Measurements from ENCODE around the gene ANTXR1.

The ANTXR1 gene

DNA sequence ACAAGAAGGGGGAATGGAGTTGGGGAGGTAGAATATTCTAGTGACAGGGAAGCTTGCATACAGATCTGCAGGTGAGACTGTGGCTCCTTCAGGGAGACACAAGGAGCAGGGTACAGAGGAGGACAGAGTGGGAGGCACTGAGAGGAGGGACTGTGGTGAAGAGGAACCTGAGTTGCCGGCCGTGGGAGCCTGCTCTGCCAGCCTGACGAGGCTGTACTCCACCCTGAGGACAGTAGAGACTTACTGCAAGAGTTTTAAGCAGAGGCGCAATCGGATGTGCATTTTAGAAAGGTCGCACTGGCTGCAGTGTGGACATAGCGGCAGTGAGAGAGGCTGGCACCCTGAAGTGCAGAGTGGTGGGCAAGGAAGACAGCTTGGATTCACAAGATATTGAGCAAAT lies 188.3 kb downstream of the ANTXR1 start:
- Histone ChIP-seq H3K27ac (no peak overlapping the region), H3K79me2 (ENCODE audit: insufficient read depth, low read depth) (no peaks in the 10 kb centered on the region)

DNA sequence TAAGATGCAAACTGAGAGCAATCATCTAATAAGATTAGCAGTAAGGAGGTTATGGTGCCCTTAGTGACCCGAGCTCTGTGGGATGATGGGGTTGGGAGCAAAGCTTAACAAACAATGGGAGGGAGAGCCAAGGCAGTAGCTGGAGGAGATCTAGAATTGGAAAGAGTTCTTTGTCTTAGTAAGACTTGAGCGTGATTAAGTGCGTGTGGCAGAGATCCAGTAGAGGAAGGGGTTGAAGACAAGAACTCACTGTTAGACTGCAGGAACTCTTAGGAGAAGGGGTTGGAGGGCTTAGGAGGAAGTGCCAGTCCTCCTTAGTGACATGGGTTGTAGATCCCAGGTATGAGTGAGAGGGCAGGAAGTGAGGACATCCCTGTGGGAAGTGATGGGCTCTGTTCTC lies 189.3 kb downstream of the ANTXR1 start:
- H3K4me1 ChIP-seq (ENCODE audit: low read depth, poor library complexity, severe bottlenecking), result no peaks in the 10 kb centered on the region
- TF ChIP-seq, protein P1, sequence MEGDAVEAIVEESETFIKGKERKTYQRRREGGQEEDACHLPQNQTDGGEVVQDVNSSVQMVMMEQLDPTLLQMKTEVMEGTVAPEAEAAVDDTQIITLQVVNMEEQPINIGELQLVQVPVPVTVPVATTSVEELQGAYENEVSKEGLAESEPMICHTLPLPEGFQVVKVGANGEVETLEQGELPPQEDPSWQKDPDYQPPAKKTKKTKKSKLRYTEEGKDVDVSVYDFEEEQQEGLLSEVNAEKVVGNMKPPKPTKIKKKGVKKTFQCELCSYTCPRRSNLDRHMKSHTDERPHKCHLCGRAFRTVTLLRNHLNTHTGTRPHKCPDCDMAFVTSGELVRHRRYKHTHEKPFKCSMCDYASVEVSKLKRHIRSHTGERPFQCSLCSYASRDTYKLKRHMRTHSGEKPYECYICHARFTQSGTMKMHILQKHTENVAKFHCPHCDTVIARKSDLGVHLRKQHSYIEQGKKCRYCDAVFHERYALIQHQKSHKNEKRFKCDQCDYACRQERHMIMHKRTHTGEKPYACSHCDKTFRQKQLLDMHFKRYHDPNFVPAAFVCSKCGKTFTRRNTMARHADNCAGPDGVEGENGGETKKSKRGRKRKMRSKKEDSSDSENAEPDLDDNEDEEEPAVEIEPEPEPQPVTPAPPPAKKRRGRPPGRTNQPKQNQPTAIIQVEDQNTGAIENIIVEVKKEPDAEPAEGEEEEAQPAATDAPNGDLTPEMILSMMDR (conservative IDR thresholded peaks at IDR 0.05; ENCODE audit: low read depth, low read length), result no peak
- no peak overlapping the region for H3K4me2 ChIP-seq
- H3K27ac ChIP-seq, result no peak overlapping the region
- H4K20me1 ChIP-seq (ENCODE audit: insufficient read depth), result no peaks in the 10 kb centered on the region
- no peaks in the 10 kb centered on the region for H3K79me2 ChIP-seq (ENCODE audit: insufficient read depth, low read depth)
- no peak overlapping the region for H2AFZ ChIP-seq (ENCODE audit: low read depth)
- H3K4me3 ChIP-seq (IDR thresholded peaks at IDR 0.05; ENCODE audit: insufficient read depth, low read depth, low read length), result no peak overlapping the region
- no peaks in the 10 kb centered on the region for H3K27me3 ChIP-seq (ENCODE audit: insufficient read depth, low read depth)
- no peak overlapping the region for H3K9ac ChIP-seq
- H3K36me3 ChIP-seq (ENCODE audit: insufficient read depth), result no peaks in the 10 kb centered on the region

More for the DNA sequence above, 188.3 kb downstream of the ANTXR1 start:
- Histone ChIP-seq H3K4me3 (IDR thresholded peaks at IDR 0.05; ENCODE audit: insufficient read depth, low read depth, low read length) (no peak overlapping the region), H3K4me2 (no peak overlapping the region), H3K27me3 (ENCODE audit: insufficient read depth, low read depth) (no peaks in the 10 kb centered on the region), H3K4me1 (ENCODE audit: low read depth, poor library complexity, severe bottlenecking) (no peaks in the 10 kb centered on the region), H3K9ac (no peak overlapping the region), H4K20me1 (ENCODE audit: insufficient read depth) (no peaks in the 10 kb centered on the region), H3K36me3 (ENCODE audit: insufficient read depth) (no peaks in the 10 kb centered on the region), H2AFZ (ENCODE audit: low read depth) (no peak overlapping the region)
- TF ChIP-seq, protein P1 (conservative IDR thresholded peaks at IDR 0.05; ENCODE audit: low read depth, low read length), result no peak

DNA sequence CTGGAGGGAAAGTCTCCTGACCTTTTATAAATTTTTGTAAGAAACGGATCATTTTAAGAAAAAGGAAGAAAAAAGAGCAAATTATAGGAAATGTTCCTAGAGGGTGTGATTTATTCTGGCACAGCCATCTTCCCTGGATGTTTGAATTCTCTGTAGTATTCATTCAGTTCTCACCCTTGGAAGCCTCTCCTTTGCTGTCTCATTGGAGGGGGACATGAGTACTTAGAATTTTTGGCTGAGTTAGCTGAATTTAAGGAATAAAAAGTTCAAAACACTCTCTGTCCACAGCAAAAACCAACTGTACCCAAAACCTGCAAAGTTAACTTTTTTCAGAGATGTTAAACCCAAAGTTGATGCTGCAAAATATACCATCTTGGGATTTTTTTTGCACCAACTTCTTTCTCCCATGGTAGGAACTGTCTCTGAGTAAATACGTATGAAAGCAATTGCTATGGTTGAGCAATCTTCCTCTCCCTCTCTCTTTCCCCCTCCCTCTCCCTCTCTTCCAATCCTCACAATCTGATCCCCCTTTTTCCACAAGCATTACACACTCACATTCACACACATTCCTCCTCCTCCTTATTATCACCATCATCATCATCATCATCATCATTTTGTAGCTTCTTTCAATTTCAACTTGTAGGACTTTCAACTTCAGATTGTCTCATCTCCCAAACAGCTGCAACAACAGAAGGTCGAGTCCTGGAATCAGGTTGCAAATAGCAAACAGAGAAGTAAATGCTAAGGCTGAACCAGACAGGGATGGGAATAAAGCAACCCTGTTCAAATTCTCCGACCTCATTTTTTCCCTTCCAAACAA lies 190.4 kb downstream of the ANTXR1 start:
- Histone ChIP-seq H3K4me1 (ENCODE audit: low read depth, poor library complexity, severe bottlenecking) (no peaks in the 10 kb centered on the region), H3K79me2 (ENCODE audit: insufficient read depth, low read depth) (no peaks in the 10 kb centered on the region), H3K4me3 (IDR thresholded peaks at IDR 0.05; ENCODE audit: insufficient read depth, low read depth, low read length) (no peak overlapping the region), H3K27ac (no peak overlapping the region), H3K9ac (no peak overlapping the region), H3K36me3 (ENCODE audit: insufficient read depth) (no peaks in the 10 kb centered on the region), H3K27me3 (ENCODE audit: insufficient read depth, low read depth) (no peaks in the 10 kb centered on the region), H2AFZ (ENCODE audit: low read depth) (no peak overlapping the region), H4K20me1 (ENCODE audit: insufficient read depth) (no peaks in the 10 kb centered on the region), H3K4me2 (no peak overlapping the region)
- TF ChIP-seq, protein P1 (conservative IDR thresholded peaks at IDR 0.05; ENCODE audit: low read depth, low read length), result no peak

DNA sequence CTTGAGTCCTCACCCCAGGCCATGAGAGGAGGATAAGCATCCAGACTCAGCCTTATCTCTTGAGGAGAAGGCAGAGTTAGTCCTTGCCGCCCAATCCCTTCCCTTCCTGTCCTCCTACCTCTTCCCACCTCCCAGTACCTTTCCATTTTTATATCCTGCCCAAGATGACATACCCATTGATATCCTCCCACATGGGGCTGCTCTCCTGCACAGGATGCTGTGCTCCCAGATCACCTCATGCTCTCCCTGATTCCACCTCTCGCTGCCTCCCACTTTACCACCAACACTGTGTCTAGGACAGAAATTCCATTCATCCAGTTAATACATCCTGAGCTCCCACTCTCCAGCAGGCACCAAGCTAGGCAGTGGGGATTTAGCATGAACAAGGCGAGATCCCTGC lies 191.7 kb downstream of the ANTXR1 start:
- Histone ChIP-seq H3K36me3 (ENCODE audit: insufficient read depth) (no peaks in the 10 kb centered on the region), H3K4me3 (IDR thresholded peaks at IDR 0.05; ENCODE audit: insufficient read depth, low read depth, low read length) (no peak overlapping the region), H3K79me2 (ENCODE audit: insufficient read depth, low read depth) (no peaks in the 10 kb centered on the region), H2AFZ (ENCODE audit: low read depth) (no peak overlapping the region), H3K27ac (no peak overlapping the region), H3K4me1 (ENCODE audit: low read depth, poor library complexity, severe bottlenecking) (no peaks in the 10 kb centered on the region), H3K4me2 (no peak overlapping the region), H3K9ac (no peak overlapping the region), H3K27me3 (ENCODE audit: insufficient read depth, low read depth) (no peaks in the 10 kb centered on the region), H4K20me1 (ENCODE audit: insufficient read depth) (no peaks in the 10 kb centered on the region)
- TF ChIP-seq, protein P1 (conservative IDR thresholded peaks at IDR 0.05; ENCODE audit: low read depth, low read length), result no peak

Measured in KMS-11 (cell line).